ENCODE measurements around the gene PPFIA3. TPM values are rescaled to one million over a fixed set of nuclear protein-coding genes. Genes with fewer than 3 reads are reported as not detected.
"Not testable (repeated sequence)": the region's sequence is repeated elsewhere in the genome, so short reads cannot be mapped to it uniquely, and the experiment has no call there.

PPFIA3 gene
- total RNA-seq (5.2 TPM), polyA plus RNA-seq (12.2 TPM)

- no peak for DNase-seq (ENCODE audit: extremely low spot score)
- Histone ChIP-seq H3K4me1 (ENCODE audit: insufficient read depth) (no peaks in the 10 kb centered on the region), H3K36me3 (ENCODE audit: insufficient read depth) (no peaks in the 10 kb centered on the region), H3K27ac (ENCODE audit: low read depth) (peak within 1 kb of the TSS; percentile 96), H3K4me3 (ENCODE audit: low read depth, low read length) (peak within 1 kb of the TSS; percentile 50)
- under 1% methylated on average over 90 of the region's 90 CpGs for WGBS
Measured at GRCh38 chr19:49119411-49120324, at the start of gene PPFIA3. Gene PPFIA3 (plus strand): TSS chr19:49119544. CDS start chr19:49127874, 8,330 bp downstream.

- H3K27ac ChIP-seq (ENCODE audit: low read depth): no peak overlapping the region
- no peak overlapping the region for H3K4me3 ChIP-seq (ENCODE audit: low read depth, low read length)
- DNase-seq (ENCODE audit: extremely low spot score): no peak
- WGBS: 95% methylated on average over 21 of the region's 21 CpGs
- H3K36me3 ChIP-seq (ENCODE audit: insufficient read depth): no peaks in the 10 kb centered on the region
- H3K4me1 ChIP-seq (ENCODE audit: insufficient read depth): no peaks in the 10 kb centered on the region
Measured at GRCh38 chr19:49070416-49070815, 48.9 kb upstream of the PPFIA3 start.

- H3K27ac ChIP-seq (ENCODE audit: low read depth): no peak overlapping the region
- no peaks in the 10 kb centered on the region for H3K36me3 ChIP-seq (ENCODE audit: insufficient read depth)
- no peak for DNase-seq (ENCODE audit: extremely low spot score)
- H3K4me1 ChIP-seq (ENCODE audit: insufficient read depth): no peaks in the 10 kb centered on the region
- H3K4me3 ChIP-seq (ENCODE audit: low read depth, low read length): no peak overlapping the region
- WGBS: 3% methylated on average over 93 of the region's 93 CpGs
Measured at GRCh38 chr19:49071860-49072547, 47.3 kb upstream of the PPFIA3 start.

- Histone ChIP-seq H3K4me1 (ENCODE audit: insufficient read depth) (no peaks in the 10 kb centered on the region), H3K4me3 (ENCODE audit: low read depth, low read length) (no peak overlapping the region), H3K36me3 (ENCODE audit: insufficient read depth) (no peaks in the 10 kb centered on the region), H3K27ac (ENCODE audit: low read depth) (no peak overlapping the region)
- WGBS: 61% methylated on average over 23 of the region's 23 CpGs
- no peak for DNase-seq (ENCODE audit: extremely low spot score)
Measured at GRCh38 chr19:49073514-49074378, 45.6 kb upstream of the PPFIA3 start.

GRCh38 chr19:49074869-49075268 lies 44.5 kb upstream of the PPFIA3 start:
- WGBS: 16% methylated on average over 9 of the region's 9 CpGs
- H3K36me3 ChIP-seq (ENCODE audit: insufficient read depth); H3K4me3 ChIP-seq (ENCODE audit: low read depth, low read length); DNase-seq (ENCODE audit: extremely low spot score); H3K27ac ChIP-seq (ENCODE audit: low read depth); H3K4me1 ChIP-seq (ENCODE audit: insufficient read depth): not testable (repeated sequence)

- 90% methylated on average over 4 of the region's 4 CpGs for WGBS
- no peak for DNase-seq (ENCODE audit: extremely low spot score)
Measured at GRCh38 chr19:49080392-49080791, 39.0 kb upstream of the PPFIA3 start.

GRCh38 chr19:49081273-49081672 lies 38.1 kb upstream of the PPFIA3 start:
- Histone ChIP-seq H3K4me3 (ENCODE audit: low read depth, low read length) (no peak overlapping the region), H3K36me3 (ENCODE audit: insufficient read depth) (no peaks in the 10 kb centered on the region), H3K27ac (ENCODE audit: low read depth) (no peak overlapping the region), H3K4me1 (ENCODE audit: insufficient read depth) (no peaks in the 10 kb centered on the region)
- WGBS: 76% methylated on average over 1 of the region's 1 CpG
- DNase-seq (ENCODE audit: extremely low spot score): no peak

More at GRCh38 chr19:49080392-49080791, 39.0 kb upstream of the PPFIA3 start:
- Histone ChIP-seq H3K27ac (ENCODE audit: low read depth) (no peak overlapping the region), H3K4me3 (ENCODE audit: low read depth, low read length) (no peak overlapping the region), H3K4me1 (ENCODE audit: insufficient read depth) (no peaks in the 10 kb centered on the region), H3K36me3 (ENCODE audit: insufficient read depth) (no peaks in the 10 kb centered on the region)

GRCh38 chr19:49084206-49085019 lies 34.9 kb upstream of the PPFIA3 start:
- no peak for DNase-seq (ENCODE audit: extremely low spot score)
- WGBS: 64% methylated on average over 26 of the region's 26 CpGs

GRCh38 chr19:49085020-49085867 lies 34.1 kb upstream of the PPFIA3 start, which contains the start of gene SNRNP70:
Gene SNRNP70 (plus strand): TSS chr19:49085451. CDS start chr19:49086415, 964 bp downstream.
- peak; percentile 99 for DNase-seq (ENCODE audit: extremely low spot score)
- WGBS: under 1% methylated on average over 89 of the region's 89 CpGs
- H3K4me1 ChIP-seq (ENCODE audit: insufficient read depth): no peaks in the 10 kb centered on the region

More at GRCh38 chr19:49084206-49085019, 34.9 kb upstream of the PPFIA3 start:
- H3K27ac ChIP-seq (ENCODE audit: low read depth): peak overlapping the region; percentile 88
- H3K36me3 ChIP-seq (ENCODE audit: insufficient read depth): no peaks in the 10 kb centered on the region
- H3K4me3 ChIP-seq (ENCODE audit: low read depth, low read length): no peak overlapping the region
- H3K4me1 ChIP-seq (ENCODE audit: insufficient read depth): no peaks in the 10 kb centered on the region

GRCh38 chr19:49085868-49086232 lies 33.5 kb upstream of the PPFIA3 start:
- Histone ChIP-seq H3K27ac (ENCODE audit: low read depth) (no peak overlapping the region), H3K36me3 (ENCODE audit: insufficient read depth) (no peaks in the 10 kb centered on the region), H3K4me1 (ENCODE audit: insufficient read depth) (no peaks in the 10 kb centered on the region), H3K4me3 (ENCODE audit: low read depth, low read length) (peak overlapping the region; percentile 86)
- DNase-seq (ENCODE audit: extremely low spot score): no peak
- WGBS: 1% methylated on average over 14 of the region's 14 CpGs

More at GRCh38 chr19:49085020-49085867, 34.1 kb upstream of the PPFIA3 start, which contains the start of gene SNRNP70:
- peak within 1 kb of the TSS; percentile 86 for H3K4me3 ChIP-seq (ENCODE audit: low read depth, low read length)
- no peaks in the 10 kb centered on the region for H3K36me3 ChIP-seq (ENCODE audit: insufficient read depth)
- peak within 1 kb of the TSS; percentile 88 for H3K27ac ChIP-seq (ENCODE audit: low read depth)

- no peak for DNase-seq (ENCODE audit: extremely low spot score)
- H3K4me3 ChIP-seq (ENCODE audit: low read depth, low read length): peak overlapping the region; percentile 86
- H3K4me1 ChIP-seq (ENCODE audit: insufficient read depth): no peaks in the 10 kb centered on the region
- no peaks in the 10 kb centered on the region for H3K36me3 ChIP-seq (ENCODE audit: insufficient read depth)
- H3K27ac ChIP-seq (ENCODE audit: low read depth): no peak overlapping the region
- 59% methylated on average over 11 of the region's 11 CpGs for WGBS
Measured at GRCh38 chr19:49086296-49086695, 33.0 kb upstream of the PPFIA3 start.
